ENCODE results near the gene TAAR8. TPM values are rescaled to one million over a fixed set of nuclear protein-coding genes. Genes with fewer than 3 reads are reported as not detected.
"Not testable (repeated sequence)": the region's sequence is repeated elsewhere in the genome, so short reads cannot be mapped to it uniquely, and the experiment has no call there.

TAAR8 gene
- total RNA-seq, 1 donor from 2014 or later = not detected

GRCh38 chr6:132590362-132590761, 37.9 kb downstream of the TAAR8 start:
- no peak for TF ChIP-seq CTCF (conservative IDR thresholded peaks at IDR 0.05; ENCODE audit: low read depth, low read length)
- no peak overlapping the region for H3K4me3 ChIP-seq (ENCODE audit: low read depth, low read length)
- DNase-seq (ENCODE audit: low read depth) = no peak

- no peak overlapping the region for H3K4me3 ChIP-seq (ENCODE audit: low read depth, low read length)
- DNase-seq (ENCODE audit: low read depth) = no peak
- TF ChIP-seq CTCF (conservative IDR thresholded peaks at IDR 0.05; ENCODE audit: low read depth, low read length) = no peak
Observed at GRCh38 chr6:132592855-132593254, 40.4 kb downstream of the TAAR8 start.

- no peak overlapping the region for H3K4me3 ChIP-seq (ENCODE audit: low read depth, low read length)
- no peak for TF ChIP-seq CTCF (conservative IDR thresholded peaks at IDR 0.05; ENCODE audit: low read depth, low read length)
- no peak for DNase-seq (ENCODE audit: low read depth)
Observed at GRCh38 chr6:132596201-132596600, 43.7 kb downstream of the TAAR8 start.

- no peak for DNase-seq (ENCODE audit: low read depth)
- peak; percentile 60 for TF ChIP-seq CTCF (conservative IDR thresholded peaks at IDR 0.05; ENCODE audit: low read depth, low read length)
Observed at GRCh38 chr6:132598473-132598872, 46.0 kb downstream of the TAAR8 start.

GRCh38 chr6:132600900-132601299, 48.4 kb downstream of the TAAR8 start:
- DNase-seq (ENCODE audit: low read depth); H3K4me3 ChIP-seq (ENCODE audit: low read depth, low read length): not testable (repeated sequence)

More at GRCh38 chr6:132598473-132598872, 46.0 kb downstream of the TAAR8 start:
- H3K4me3 ChIP-seq (ENCODE audit: low read depth, low read length) = no peak overlapping the region

Other genes with a start within 250 kb of the TAAR8 start
- gene MOXD1, start 151.2 kb upstream of the TAAR8 start, total RNA-seq = 28.5 and 47.9 TPM in 2 replicates
- 25.8 and 36.8 TPM in 2 replicates for gene STX7, start 39.6 kb upstream of the TAAR8 start, total RNA-seq
- gene TAAR9, start 14.4 kb upstream of the TAAR8 start, total RNA-seq = not detected in 2 replicates
- not detected in 2 replicates for gene TAAR6, start 17.6 kb downstream of the TAAR8 start, total RNA-seq
- gene TAAR5, start 37.1 kb downstream of the TAAR8 start, total RNA-seq = not detected in 2 replicates
- not detected in 2 replicates for gene TAAR2, start 71.6 kb downstream of the TAAR8 start, total RNA-seq
- not detected in 2 replicates for gene TAAR1, start 106.5 kb downstream of the TAAR8 start, total RNA-seq
- under 0.01 and 0.14 TPM in 2 replicates for gene VNN1, start 161.4 kb downstream of the TAAR8 start, total RNA-seq
- gene VNN2, start 205.2 kb downstream of the TAAR8 start, total RNA-seq = 0.29 and 1.7 TPM in 2 replicates
- gene SLC18B1, start 246.0 kb downstream of the TAAR8 start, total RNA-seq = 3.4 and 5.4 TPM in 2 replicates

Data from epithelial cell of proximal tubule (primary cell).